ENCODE measurements around the gene OR9A2.
"Not testable (repeated sequence)": the region's sequence is repeated elsewhere in the genome, so short reads cannot be mapped to it uniquely, and the experiment has no call there.

DNA sequence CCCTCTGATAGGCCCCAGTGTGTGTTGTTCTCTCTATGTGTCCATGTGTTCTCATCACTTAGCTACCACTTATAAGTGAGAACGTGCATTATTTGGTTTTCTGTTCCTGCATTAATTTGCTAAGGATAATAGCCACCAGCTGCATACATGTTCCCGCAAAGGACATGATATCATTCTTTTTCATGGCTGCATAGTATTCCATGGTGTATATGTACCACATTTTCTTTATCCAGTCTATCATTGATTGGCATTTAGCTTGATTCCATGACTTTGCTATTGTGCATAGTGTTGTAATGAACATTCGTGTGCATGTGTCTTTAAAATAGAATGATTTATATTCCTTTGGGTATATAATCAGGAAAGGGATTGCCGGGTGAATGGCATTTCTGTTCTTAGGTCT is 48.5 kb downstream of the OR9A2 start:
- TF ChIP-seq, protein P1, sequence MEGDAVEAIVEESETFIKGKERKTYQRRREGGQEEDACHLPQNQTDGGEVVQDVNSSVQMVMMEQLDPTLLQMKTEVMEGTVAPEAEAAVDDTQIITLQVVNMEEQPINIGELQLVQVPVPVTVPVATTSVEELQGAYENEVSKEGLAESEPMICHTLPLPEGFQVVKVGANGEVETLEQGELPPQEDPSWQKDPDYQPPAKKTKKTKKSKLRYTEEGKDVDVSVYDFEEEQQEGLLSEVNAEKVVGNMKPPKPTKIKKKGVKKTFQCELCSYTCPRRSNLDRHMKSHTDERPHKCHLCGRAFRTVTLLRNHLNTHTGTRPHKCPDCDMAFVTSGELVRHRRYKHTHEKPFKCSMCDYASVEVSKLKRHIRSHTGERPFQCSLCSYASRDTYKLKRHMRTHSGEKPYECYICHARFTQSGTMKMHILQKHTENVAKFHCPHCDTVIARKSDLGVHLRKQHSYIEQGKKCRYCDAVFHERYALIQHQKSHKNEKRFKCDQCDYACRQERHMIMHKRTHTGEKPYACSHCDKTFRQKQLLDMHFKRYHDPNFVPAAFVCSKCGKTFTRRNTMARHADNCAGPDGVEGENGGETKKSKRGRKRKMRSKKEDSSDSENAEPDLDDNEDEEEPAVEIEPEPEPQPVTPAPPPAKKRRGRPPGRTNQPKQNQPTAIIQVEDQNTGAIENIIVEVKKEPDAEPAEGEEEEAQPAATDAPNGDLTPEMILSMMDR (IDR thresholded peaks at IDR 0.05), result not testable (repeated sequence)
- TF ChIP-seq POLR2A (IDR thresholded peaks at IDR 0.05), result not testable (repeated sequence)

All from body of pancreas (tissue), 4 donors.